ENCODE data around the gene SAMD4B.
"Not testable (repeated sequence)": the region's sequence is repeated elsewhere in the genome, so short reads cannot be mapped to it uniquely, and the experiment has no call there.

Gene SAMD4B

DNA sequence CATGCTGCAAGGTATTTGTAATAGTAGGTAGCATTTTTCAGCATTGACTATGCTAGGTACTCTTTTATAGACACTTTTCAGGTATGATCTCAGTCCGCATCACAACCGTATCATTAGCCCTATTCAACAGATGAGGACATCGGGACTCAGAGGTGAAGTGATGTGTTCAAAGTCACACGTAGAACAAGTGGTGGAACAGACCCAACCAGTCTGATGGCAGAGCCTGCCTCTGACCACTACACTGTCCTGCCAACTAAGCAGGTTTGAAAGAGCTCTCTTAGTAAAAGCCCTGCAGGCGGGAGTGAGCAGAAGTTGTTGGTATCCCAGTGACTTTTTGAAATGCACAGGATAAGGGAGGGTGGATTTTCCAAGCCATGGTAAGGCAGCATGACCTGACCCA, 28.5 kb downstream of the SAMD4B start:
- Histone ChIP-seq H3K27me3 (replicated peaks; ENCODE audit: control insufficient read depth, insufficient read depth, low read length) (no peaks in the 10 kb centered on the region), H3K36me3 (ENCODE audit: control insufficient read depth, insufficient read depth, low read length) (peaks cover 21% of the 10 kb centered on the region), H3K4me3 (replicated peaks; ENCODE audit: low read depth, low read length) (no peak overlapping the region)
- TF ChIP-seq, protein P1, sequence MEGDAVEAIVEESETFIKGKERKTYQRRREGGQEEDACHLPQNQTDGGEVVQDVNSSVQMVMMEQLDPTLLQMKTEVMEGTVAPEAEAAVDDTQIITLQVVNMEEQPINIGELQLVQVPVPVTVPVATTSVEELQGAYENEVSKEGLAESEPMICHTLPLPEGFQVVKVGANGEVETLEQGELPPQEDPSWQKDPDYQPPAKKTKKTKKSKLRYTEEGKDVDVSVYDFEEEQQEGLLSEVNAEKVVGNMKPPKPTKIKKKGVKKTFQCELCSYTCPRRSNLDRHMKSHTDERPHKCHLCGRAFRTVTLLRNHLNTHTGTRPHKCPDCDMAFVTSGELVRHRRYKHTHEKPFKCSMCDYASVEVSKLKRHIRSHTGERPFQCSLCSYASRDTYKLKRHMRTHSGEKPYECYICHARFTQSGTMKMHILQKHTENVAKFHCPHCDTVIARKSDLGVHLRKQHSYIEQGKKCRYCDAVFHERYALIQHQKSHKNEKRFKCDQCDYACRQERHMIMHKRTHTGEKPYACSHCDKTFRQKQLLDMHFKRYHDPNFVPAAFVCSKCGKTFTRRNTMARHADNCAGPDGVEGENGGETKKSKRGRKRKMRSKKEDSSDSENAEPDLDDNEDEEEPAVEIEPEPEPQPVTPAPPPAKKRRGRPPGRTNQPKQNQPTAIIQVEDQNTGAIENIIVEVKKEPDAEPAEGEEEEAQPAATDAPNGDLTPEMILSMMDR (IDR thresholded peaks at IDR 0.05; ENCODE audit: insufficient read depth, low read length, poor library complexity, severe bottlenecking), result no peak
- no peak for DNase-seq (ENCODE audit: extremely low read depth, insufficient read length)

DNA sequence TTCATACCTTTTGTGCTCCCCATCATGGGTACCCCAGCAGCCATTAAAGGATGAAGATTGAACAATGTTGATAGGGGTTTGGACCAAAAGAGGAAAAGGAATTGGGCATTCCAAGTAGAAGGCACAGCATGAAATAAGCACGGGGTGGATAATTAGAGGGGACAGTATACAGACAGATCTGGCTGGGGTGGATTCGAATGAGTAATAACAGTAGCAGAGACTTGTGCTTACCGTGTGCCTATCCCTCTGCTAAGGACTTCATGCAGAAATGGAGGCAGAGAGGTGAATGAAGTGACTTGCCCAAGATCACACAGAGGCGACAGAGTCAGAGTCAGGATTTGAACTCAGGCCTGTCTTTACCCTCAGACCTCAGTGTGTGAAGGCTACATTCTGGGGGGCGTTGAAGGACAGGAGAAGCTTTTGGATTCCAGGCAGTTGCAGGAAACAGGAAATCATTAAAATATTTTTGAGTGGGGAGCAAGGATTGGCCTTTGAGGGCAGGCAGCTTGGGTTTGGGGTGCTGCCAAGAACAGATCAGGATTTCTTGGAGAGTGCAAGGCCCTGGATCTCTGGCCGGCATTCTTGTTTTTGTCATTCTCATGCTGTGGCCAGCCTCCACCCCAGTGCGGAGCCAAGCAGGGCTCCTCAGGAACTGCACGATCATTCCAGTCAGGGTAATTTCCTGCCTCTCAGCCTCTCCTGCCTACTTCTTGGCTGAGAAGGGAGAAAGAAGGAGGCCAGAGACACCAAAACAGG, 30.0 kb downstream of the SAMD4B start:
- H3K36me3 ChIP-seq (ENCODE audit: control insufficient read depth, insufficient read depth, low read length), result peaks cover 25% of the 10 kb centered on the region
- TF ChIP-seq, protein P1 (IDR thresholded peaks at IDR 0.05; ENCODE audit: insufficient read depth, low read length, poor library complexity, severe bottlenecking), result no peak
- no peak for DNase-seq (ENCODE audit: extremely low read depth, insufficient read length)
- H3K27me3 ChIP-seq (replicated peaks; ENCODE audit: control insufficient read depth, insufficient read depth, low read length), result no peaks in the 10 kb centered on the region
- H3K4me3 ChIP-seq (replicated peaks; ENCODE audit: low read depth, low read length), result no peak overlapping the region

DNA sequence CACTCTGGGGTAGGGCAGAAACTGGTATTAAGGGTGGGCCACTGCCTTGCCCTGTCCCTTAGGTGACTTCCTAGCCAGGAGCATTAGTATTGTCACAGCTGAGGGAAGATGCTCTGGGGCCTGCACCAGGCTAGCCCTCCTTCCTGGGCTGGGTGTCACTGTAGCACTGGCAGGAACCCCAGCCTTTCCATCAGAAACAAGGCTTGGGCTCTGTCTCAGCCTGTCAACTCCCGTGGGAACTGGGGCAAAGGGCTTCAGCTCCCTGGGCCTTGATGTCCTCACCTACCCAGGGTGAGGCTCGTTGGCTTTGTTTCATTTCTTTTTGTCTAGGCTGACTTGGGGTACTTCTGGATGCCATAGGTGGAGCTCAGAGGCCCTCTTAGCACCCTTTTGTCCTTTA, 30.7 kb downstream of the SAMD4B start:
- Histone ChIP-seq H3K36me3 (ENCODE audit: control insufficient read depth, insufficient read depth, low read length) (peaks cover 32% of the 10 kb centered on the region), H3K4me3 (replicated peaks; ENCODE audit: low read depth, low read length) (no peak overlapping the region), H3K27me3 (replicated peaks; ENCODE audit: control insufficient read depth, insufficient read depth, low read length) (no peaks in the 10 kb centered on the region)
- TF ChIP-seq, protein P1 (IDR thresholded peaks at IDR 0.05; ENCODE audit: insufficient read depth, low read length, poor library complexity, severe bottlenecking), result no peak
- DNase-seq (ENCODE audit: extremely low read depth, insufficient read length), result no peak

DNA sequence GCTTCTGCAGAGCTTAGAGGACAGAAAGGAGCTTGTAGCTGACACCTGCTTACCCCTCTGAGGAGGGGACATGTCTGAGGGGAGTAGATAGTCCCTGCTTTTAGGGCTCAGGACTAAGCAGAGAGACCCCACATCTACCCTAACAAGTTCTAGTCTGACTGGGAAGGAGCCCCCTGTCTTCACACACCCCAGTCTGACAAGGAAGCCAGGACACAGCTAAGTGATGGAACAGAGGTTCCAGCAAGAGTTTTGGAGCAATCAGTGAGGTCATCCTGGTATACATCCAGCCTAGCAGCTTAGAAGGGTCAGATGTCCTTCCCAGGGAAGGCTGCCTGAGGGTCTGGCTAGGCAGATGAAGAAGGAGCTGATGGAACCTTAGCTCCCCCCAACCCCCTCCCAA, 33.7 kb downstream of the SAMD4B start:
- no peak for DNase-seq (ENCODE audit: extremely low read depth, insufficient read length)
- no peak overlapping the region for H3K4me3 ChIP-seq (replicated peaks; ENCODE audit: low read depth, low read length)
- H3K36me3 ChIP-seq (ENCODE audit: control insufficient read depth, insufficient read depth, low read length), result peaks cover 39% of the 10 kb centered on the region
- no peaks in the 10 kb centered on the region for H3K27me3 ChIP-seq (replicated peaks; ENCODE audit: control insufficient read depth, insufficient read depth, low read length)
- TF ChIP-seq, protein P1 (IDR thresholded peaks at IDR 0.05; ENCODE audit: insufficient read depth, low read length, poor library complexity, severe bottlenecking), result no peak

DNA sequence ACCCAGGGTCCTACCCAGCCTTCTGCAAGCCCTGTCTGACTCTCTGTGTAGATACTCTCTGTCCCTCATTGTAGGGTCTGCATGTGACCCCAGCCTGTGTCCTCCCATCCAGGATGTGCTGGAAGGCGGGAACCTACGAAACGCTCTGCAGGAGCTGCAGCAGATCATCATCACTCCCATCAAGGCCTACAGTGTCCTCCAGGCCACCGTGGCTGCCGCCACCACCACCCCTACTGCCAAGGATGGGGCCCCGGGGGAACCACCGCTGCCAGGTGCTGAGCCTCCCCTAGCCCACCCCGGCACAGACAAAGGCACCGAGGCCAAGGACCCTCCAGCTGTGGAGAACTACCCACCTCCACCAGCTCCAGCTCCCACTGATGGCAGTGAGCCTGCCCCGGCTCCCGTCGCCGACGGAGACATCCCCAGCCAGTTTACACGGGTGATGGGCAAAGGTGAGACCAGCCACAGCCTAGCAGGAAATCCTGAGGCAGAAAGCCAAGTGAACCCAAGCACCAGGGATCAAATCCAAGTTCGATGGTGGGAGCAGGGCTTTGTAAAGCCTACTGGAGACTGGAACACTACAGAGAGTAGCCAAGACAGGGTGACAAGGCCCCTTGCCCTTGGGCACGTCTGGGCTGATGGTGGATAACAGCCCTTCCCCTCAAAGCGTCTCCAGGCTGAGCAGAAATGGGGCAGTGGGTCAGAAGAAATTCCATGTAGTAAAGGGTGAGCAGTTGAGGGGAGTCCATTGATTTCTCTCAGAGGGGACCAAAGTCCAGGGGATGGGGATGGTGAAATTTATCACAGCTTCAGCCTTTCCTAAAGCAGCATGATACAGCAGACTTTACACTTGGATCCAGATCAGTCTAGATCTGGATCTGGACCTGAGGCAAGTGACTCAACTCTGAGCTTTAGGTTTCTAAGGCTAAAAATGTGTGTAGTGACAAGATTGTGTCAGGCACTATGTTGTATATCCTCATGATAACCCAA, 35.4 kb downstream of the SAMD4B start:
- H3K36me3 ChIP-seq (ENCODE audit: control insufficient read depth, insufficient read depth, low read length), result peaks cover 37% of the 10 kb centered on the region

DNA sequence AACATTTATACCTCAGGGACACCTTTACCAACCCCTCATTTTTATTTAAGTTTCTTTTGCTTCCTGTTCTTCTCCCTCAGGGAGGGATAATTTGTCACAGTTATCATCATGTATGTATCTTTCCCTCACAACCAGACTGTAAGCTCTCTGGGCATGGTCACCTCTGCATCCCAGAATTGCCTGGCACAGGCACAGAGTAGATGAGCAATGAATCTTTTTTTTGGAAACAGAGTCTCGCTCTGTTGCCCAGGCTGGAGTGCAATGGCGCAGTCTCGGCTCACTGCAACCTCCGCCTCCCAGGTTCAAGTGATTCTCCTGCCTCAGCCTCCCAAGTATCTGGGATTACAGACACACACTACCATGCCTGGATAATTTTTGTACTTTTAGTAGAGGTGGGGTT, 37.1 kb downstream of the SAMD4B start:
- peaks cover 40% of the 10 kb centered on the region for H3K36me3 ChIP-seq (ENCODE audit: control insufficient read depth, insufficient read depth, low read length)
- DNase-seq (ENCODE audit: extremely low read depth, insufficient read length); H3K27me3 ChIP-seq (replicated peaks; ENCODE audit: control insufficient read depth, insufficient read depth, low read length); H3K4me3 ChIP-seq (replicated peaks; ENCODE audit: low read depth, low read length): not testable (repeated sequence)

More for the DNA sequence above, 35.4 kb downstream of the SAMD4B start:
- TF ChIP-seq, protein P1 (IDR thresholded peaks at IDR 0.05; ENCODE audit: insufficient read depth, low read length, poor library complexity, severe bottlenecking), result no peak
- no peak overlapping the region for H3K4me3 ChIP-seq (replicated peaks; ENCODE audit: low read depth, low read length)
- no peak for DNase-seq (ENCODE audit: extremely low read depth, insufficient read length)
- H3K27me3 ChIP-seq (replicated peaks; ENCODE audit: control insufficient read depth, insufficient read depth, low read length), result no peaks in the 10 kb centered on the region

Data from GM06990 (cell line).